B cell (primary cell): ENCODE measurements around the gene PTPN14. TPM values are rescaled to one million over a fixed set of nuclear protein-coding genes. Genes with fewer than 3 reads are reported as not detected.
"Not testable (repeated sequence)": the region's sequence is repeated elsewhere in the genome, so short reads cannot be mapped to it uniquely, and the experiment has no call there.

Experiments used
- ATAC-seq: fragments of 200-7000 bp; cut with Tn5 transposase; one replicate; pipeline ENCODE4 v1.10.0; 2021; ENCODE audit warnings: low read depth, mild to moderate bottlenecking, moderate number of reproducible peaks, moderate library complexity
- CTCF ChIA-PET: fragments of 350-600 bp; sonication (Branson Sonifier 250); formaldehyde crosslinking; loops from one replicate; lab custom pipeline; 2021; ENCODE audit warnings: antibody characterized with exemption, inconsistent platforms; lab: Charles Lee
- POLR2A ChIA-PET: fragments of 350-600 bp; sonication (Branson Sonifier 250); formaldehyde crosslinking; loops from one replicate; lab custom pipeline; 2021; ENCODE audit warnings: antibody characterized with exemption; lab: Charles Lee
- DNase-seq: peaks from one replicate; pipeline ENCODE4 v3.0.0; 2013
- H2AFZ ChIP-seq: 2 replicates; pipeline ENCODE4 v1.6.1; 2012; ENCODE audit warnings: mild to moderate bottlenecking, low read depth, low read length; ENCODE audit not compliant: insufficient read depth, poor library complexity, severe bottlenecking
- H3K27ac ChIP-seq, 2 donors: 1 replicate in 1 of 2; 2 replicates in 1 of 2; pipeline ENCODE4 v1.5.1; 2012 to 2013; ENCODE audit warnings: low read length in 2 of 2, mild to moderate bottlenecking in 2 of 2, moderate library complexity in 1 of 2
- H3K27me3 ChIP-seq, 4 experiments: fragments of 200-600 bp in 1 of 4; sonication (generic) in 1 of 4; replicated peaks in 1 of 4; 1 replicate in 2 of 4; 2 replicates in 2 of 4; pipeline versions ENCODE4 v1.6.1 to v1.7.0; 2013 to 2016; ENCODE audit warnings: low read length in 3 of 4, mild to moderate bottlenecking in 2 of 4, mixed read lengths in 1 of 4, moderate library complexity in 1 of 4; ENCODE audit not compliant: insufficient read depth in 4 of 4, control insufficient read depth in 3 of 4; ENCODE audit errors: control extremely low read depth in 1 of 4
- H3K36me3 ChIP-seq, 2 experiments: replicated peaks in 1 of 2; 1 replicate in 1 of 2; 2 replicates in 1 of 2; pipeline versions ENCODE4 v1.6.1 to v1.7.1; 2013; ENCODE audit warnings: low read length in 1 of 2; ENCODE audit not compliant: insufficient read depth in 2 of 2, control insufficient read depth in 1 of 2; ENCODE audit errors: control extremely low read depth in 1 of 2, extremely low read depth in 1 of 2
- H3K4me1 ChIP-seq, 2 donors: fragments of 200-600 bp in 1 of 2; sonication (generic) in 1 of 2; 1 replicate in 1 of 2; 2 replicates in 1 of 2; pipeline versions ENCODE4 v1.5.1 to v1.6.1; 2013 to 2017; ENCODE audit warnings: low read length in 2 of 2; ENCODE audit not compliant: control insufficient read depth in 2 of 2, insufficient read depth in 2 of 2
- H3K4me2 ChIP-seq: replicated peaks from 2 replicates; pipeline ENCODE3; 2012; ENCODE audit warnings: mild to moderate bottlenecking, low read depth, low read length; ENCODE audit not compliant: poor library complexity, severe bottlenecking
- H3K4me3 ChIP-seq, 5 experiments: fragments of 200-600 bp in 1 of 5; sonication (generic) in 1 of 5; 1 replicate in 3 of 5; 2 replicates in 2 of 5; pipeline versions ENCODE4 v1.5.1 to v1.7.0; 2011 to 2016; ENCODE audit warnings: low read length in 4 of 5, mild to moderate bottlenecking in 4 of 5, low read depth in 2 of 5, control low read depth in 1 of 5, moderate library complexity in 1 of 5; ENCODE audit not compliant: insufficient read depth in 1 of 5; ENCODE audit errors: control extremely low read depth in 1 of 5, extremely low read depth in 1 of 5
- H3K79me2 ChIP-seq: fragments of 200-600 bp; sonication (generic); one replicate; pipeline ENCODE4 v1.6.0; 2016; ENCODE audit warnings: low read length; ENCODE audit not compliant: control insufficient read depth, insufficient read depth
- H3K9ac ChIP-seq: fragments of 200-600 bp; sonication (generic); 2 replicates; pipeline ENCODE4 v1.6.1; 2017; ENCODE audit warnings: mild to moderate bottlenecking, low read length, moderate library complexity
- H3K9me3 ChIP-seq, 3 donors: one replicate each; pipeline versions ENCODE4 v1.6.1 to v1.7.1; 2013; ENCODE audit warnings: low read length in 2 of 3; ENCODE audit not compliant: control insufficient read depth in 2 of 3, insufficient read depth in 1 of 3; ENCODE audit errors: control extremely low read depth in 1 of 3
- H4K20me1 ChIP-seq: 2 replicates; pipeline ENCODE4 v1.6.0; 2012; ENCODE audit warnings: mild to moderate bottlenecking, low read length; ENCODE audit not compliant: insufficient read depth, control insufficient read depth, poor library complexity, severe bottlenecking
- H3K27ac Mint-ChIP-seq: one replicate; pipeline ENCODE4 v1.8.0; 2021; ENCODE audit warnings: mixed read lengths
- H3K27me3 Mint-ChIP-seq: one replicate; pipeline ENCODE4 v1.8.0; 2021; ENCODE audit warnings: mixed read lengths
- H3K4me1 Mint-ChIP-seq: one replicate; pipeline ENCODE4 v1.8.0; 2021; ENCODE audit warnings: mixed read lengths
- H3K4me3 Mint-ChIP-seq: one replicate; pipeline ENCODE4 v1.8.0; 2021; ENCODE audit warnings: mixed read lengths
- H3K9me3 Mint-ChIP-seq: one replicate; pipeline ENCODE4 v1.8.0; 2022; ENCODE audit warnings: mixed read lengths; ENCODE audit not compliant: insufficient read depth
- CTCF ChIP-seq: fragments of 200-600 bp; IDR thresholded peaks from one replicate; pipeline ENCODE4 v1.8.0; 2022; ENCODE audit warnings: antibody characterized with exemption, mild to moderate bottlenecking
- EZH2 ChIP-seq: IDR thresholded peaks from 2 replicates; pipeline ENCODE4 v1.6.1; 2012; ENCODE audit warnings: borderline replicate concordance, low read depth, mild to moderate bottlenecking, moderate library complexity, low read length; ENCODE audit not compliant: insufficient read depth, poor library complexity, severe bottlenecking
- WGBS: methylation state at CpG from one replicate; pipeline ENCODE4 v1.1.5; 2013; ENCODE audit warnings: missing lambda C conversion rate; ENCODE audit not compliant: insufficient coverage; 5-methylcytosine and 5-hydroxymethylcytosine counted together
- intact Hi-C: fragments of 100-400 bp; cut with micrococcal nuclease; formaldehyde crosslinking; loops from one replicate; pipeline ENCODE4 v1.10.0; 2022
- polyA plus RNA-seq: library from polyadenylated mRNA; depleted of rRNA; stranded (reverse); fragments of >200 nt; gene quantifications from 2 replicates; pipeline ENCODE4 v1.2.3, GENCODE V29; 2012
- total RNA-seq, 2 donors: library from RNA; stranded (reverse); fragments of 120-200 nt in 1 of 2; gene quantifications; 1 replicate in 1 of 2; 2 replicates in 1 of 2; pipeline versions ENCODE4 v1.2.3 to v1.2.4, GENCODE V29; 2013 to 2022

The PTPN14 gene
- total and polyA plus RNA-seq, 2 donors (not counting 1 experiment from before 2014, with no cell fraction given): under 0.01 TPM; not detected in 1

GRCh38 chr1:214579183-214579582 is 27.8 kb upstream of the PTPN14 start:
- H3K27ac Mint-ChIP-seq: no peak overlapping the region
- no peak overlapping the region for H3K27ac ChIP-seq
- peaks cover 0 to 15% (median 15%) of the 10 kb centered on the region in 3 donors for H3K9me3 ChIP-seq
- H3K27me3 ChIP-seq: no peaks in the 10 kb centered on the region
- POLR2A ChIA-PET: no interaction called here
- DNase-seq (peak; percentile 7), ATAC-seq (no peak)
- H3K4me1 ChIP-seq: peaks cover 0 to 4% of the 10 kb centered on the region in 2 donors
- TF ChIP-seq EZH2 (no peak), CTCF (no peak)
- no peak overlapping the region for H3K4me2 ChIP-seq
- CTCF ChIA-PET: interaction anchor here (0.8 kb wide), 1 partner anchor 318 kb away, joined by 3 read pairs; no protein-coding TSS in a partner anchor
- H4K20me1 ChIP-seq: no peaks in the 10 kb centered on the region
- H3K79me2 ChIP-seq: no peaks in the 10 kb centered on the region
- no peaks in the 10 kb centered on the region for H3K36me3 ChIP-seq
- intact Hi-C loops: no loop called here
- H3K4me3 Mint-ChIP-seq: no peak overlapping the region
- no peak overlapping the region for H3K9ac ChIP-seq
- no peak overlapping the region for H3K4me3 ChIP-seq
- peaks cover 10% of the 10 kb centered on the region for H3K9me3 Mint-ChIP-seq
- peaks cover 11% of the 10 kb centered on the region for H3K27me3 Mint-ChIP-seq
- no peak overlapping the region for H2AFZ ChIP-seq
- peaks cover 3% of the 10 kb centered on the region for H3K4me1 Mint-ChIP-seq

GRCh38 chr1:214576120-214576519 is 24.7 kb upstream of the PTPN14 start:
- H3K27me3 ChIP-seq, H3K4me2 ChIP-seq, CTCF ChIA-PET, H4K20me1 ChIP-seq, H3K4me1 Mint-ChIP-seq, intact Hi-C loops, H3K27ac Mint-ChIP-seq, H3K79me2 ChIP-seq, H3K4me1 ChIP-seq, ATAC-seq, H3K27me3 Mint-ChIP-seq, H3K36me3 ChIP-seq, H3K4me3 Mint-ChIP-seq, H3K27ac ChIP-seq, H3K4me3 ChIP-seq, POLR2A ChIA-PET, DNase-seq, H3K9ac ChIP-seq, H2AFZ ChIP-seq: not testable (repeated sequence)
- 75% methylated on average over 2 of the region's 3 CpGs for WGBS
- H3K9me3 Mint-ChIP-seq: peaks cover 10% of the 10 kb centered on the region
- peaks cover 0 to 15% (median 15%) of the 10 kb centered on the region in 3 donors for H3K9me3 ChIP-seq
